B cell (primary cell): ENCODE results near the gene BCL6B. TPM values are rescaled to one million over a fixed set of nuclear protein-coding genes. Genes with fewer than 3 reads are reported as not detected.
A peak's percentile ranks its signal among the peaks of the same experiment; 100 is the strongest.

Experiments used
- ATAC-seq: fragments of 200-7000 bp; cut with Tn5 transposase; one replicate; pipeline ENCODE4 v1.10.0; 2021; ENCODE audit warnings: low read depth, mild to moderate bottlenecking, moderate number of reproducible peaks, moderate library complexity
- CTCF ChIA-PET: fragments of 350-600 bp; sonication (Branson Sonifier 250); formaldehyde crosslinking; loops from one replicate; lab custom pipeline; 2021; ENCODE audit warnings: antibody characterized with exemption, inconsistent platforms; lab: Charles Lee
- POLR2A ChIA-PET: fragments of 350-600 bp; sonication (Branson Sonifier 250); formaldehyde crosslinking; loops from one replicate; lab custom pipeline; 2021; ENCODE audit warnings: antibody characterized with exemption; lab: Charles Lee
- DNase-seq: peaks from one replicate; pipeline ENCODE4 v3.0.0; 2013
- H2AFZ ChIP-seq: 2 replicates; pipeline ENCODE4 v1.6.1; 2012; ENCODE audit warnings: mild to moderate bottlenecking, low read depth, low read length; ENCODE audit not compliant: insufficient read depth, poor library complexity, severe bottlenecking
- H3K27ac ChIP-seq, 2 donors: 1 replicate in 1 of 2; 2 replicates in 1 of 2; pipeline ENCODE4 v1.5.1; 2012 to 2013; ENCODE audit warnings: low read length in 2 of 2, mild to moderate bottlenecking in 2 of 2, moderate library complexity in 1 of 2
- H3K27me3 ChIP-seq, 4 experiments: fragments of 200-600 bp in 1 of 4; sonication (generic) in 1 of 4; replicated peaks in 1 of 4; 1 replicate in 2 of 4; 2 replicates in 2 of 4; pipeline versions ENCODE4 v1.6.1 to v1.7.0; 2013 to 2016; ENCODE audit warnings: low read length in 3 of 4, mild to moderate bottlenecking in 2 of 4, mixed read lengths in 1 of 4, moderate library complexity in 1 of 4; ENCODE audit not compliant: insufficient read depth in 4 of 4, control insufficient read depth in 3 of 4; ENCODE audit errors: control extremely low read depth in 1 of 4
- H3K36me3 ChIP-seq, 2 experiments: replicated peaks in 1 of 2; 1 replicate in 1 of 2; 2 replicates in 1 of 2; pipeline versions ENCODE4 v1.6.1 to v1.7.1; 2013; ENCODE audit warnings: low read length in 1 of 2; ENCODE audit not compliant: insufficient read depth in 2 of 2, control insufficient read depth in 1 of 2; ENCODE audit errors: control extremely low read depth in 1 of 2, extremely low read depth in 1 of 2
- H3K4me1 ChIP-seq, 2 donors: fragments of 200-600 bp in 1 of 2; sonication (generic) in 1 of 2; 1 replicate in 1 of 2; 2 replicates in 1 of 2; pipeline versions ENCODE4 v1.5.1 to v1.6.1; 2013 to 2017; ENCODE audit warnings: low read length in 2 of 2; ENCODE audit not compliant: control insufficient read depth in 2 of 2, insufficient read depth in 2 of 2
- H3K4me2 ChIP-seq: replicated peaks from 2 replicates; pipeline ENCODE3; 2012; ENCODE audit warnings: mild to moderate bottlenecking, low read depth, low read length; ENCODE audit not compliant: poor library complexity, severe bottlenecking
- H3K4me3 ChIP-seq, 5 experiments: fragments of 200-600 bp in 1 of 5; sonication (generic) in 1 of 5; 1 replicate in 3 of 5; 2 replicates in 2 of 5; pipeline versions ENCODE4 v1.5.1 to v1.7.0; 2011 to 2016; ENCODE audit warnings: low read length in 4 of 5, mild to moderate bottlenecking in 4 of 5, low read depth in 2 of 5, control low read depth in 1 of 5, moderate library complexity in 1 of 5; ENCODE audit not compliant: insufficient read depth in 1 of 5; ENCODE audit errors: control extremely low read depth in 1 of 5, extremely low read depth in 1 of 5
- H3K79me2 ChIP-seq: fragments of 200-600 bp; sonication (generic); one replicate; pipeline ENCODE4 v1.6.0; 2016; ENCODE audit warnings: low read length; ENCODE audit not compliant: control insufficient read depth, insufficient read depth
- H3K9ac ChIP-seq: fragments of 200-600 bp; sonication (generic); 2 replicates; pipeline ENCODE4 v1.6.1; 2017; ENCODE audit warnings: mild to moderate bottlenecking, low read length, moderate library complexity
- H3K9me3 ChIP-seq, 3 donors: one replicate each; pipeline versions ENCODE4 v1.6.1 to v1.7.1; 2013; ENCODE audit warnings: low read length in 2 of 3; ENCODE audit not compliant: control insufficient read depth in 2 of 3, insufficient read depth in 1 of 3; ENCODE audit errors: control extremely low read depth in 1 of 3
- H4K20me1 ChIP-seq: 2 replicates; pipeline ENCODE4 v1.6.0; 2012; ENCODE audit warnings: mild to moderate bottlenecking, low read length; ENCODE audit not compliant: insufficient read depth, control insufficient read depth, poor library complexity, severe bottlenecking
- H3K27ac Mint-ChIP-seq: one replicate; pipeline ENCODE4 v1.8.0; 2021; ENCODE audit warnings: mixed read lengths
- H3K27me3 Mint-ChIP-seq: one replicate; pipeline ENCODE4 v1.8.0; 2021; ENCODE audit warnings: mixed read lengths
- H3K4me1 Mint-ChIP-seq: one replicate; pipeline ENCODE4 v1.8.0; 2021; ENCODE audit warnings: mixed read lengths
- H3K4me3 Mint-ChIP-seq: one replicate; pipeline ENCODE4 v1.8.0; 2021; ENCODE audit warnings: mixed read lengths
- H3K9me3 Mint-ChIP-seq: one replicate; pipeline ENCODE4 v1.8.0; 2022; ENCODE audit warnings: mixed read lengths; ENCODE audit not compliant: insufficient read depth
- EZH2 ChIP-seq: IDR thresholded peaks from 2 replicates; pipeline ENCODE4 v1.6.1; 2012; ENCODE audit warnings: borderline replicate concordance, low read depth, mild to moderate bottlenecking, moderate library complexity, low read length; ENCODE audit not compliant: insufficient read depth, poor library complexity, severe bottlenecking
- WGBS: methylation state at CpG from one replicate; pipeline ENCODE4 v1.1.5; 2013; ENCODE audit warnings: missing lambda C conversion rate; ENCODE audit not compliant: insufficient coverage; 5-methylcytosine and 5-hydroxymethylcytosine counted together
- intact Hi-C: fragments of 100-400 bp; cut with micrococcal nuclease; formaldehyde crosslinking; loops from one replicate; pipeline ENCODE4 v1.10.0; 2022
- polyA plus RNA-seq: library from polyadenylated mRNA; depleted of rRNA; stranded (reverse); fragments of >200 nt; gene quantifications from 2 replicates; pipeline ENCODE4 v1.2.3, GENCODE V29; 2012
- total RNA-seq, 2 donors: library from RNA; stranded (reverse); fragments of 120-200 nt in 1 of 2; gene quantifications; 1 replicate in 1 of 2; 2 replicates in 1 of 2; pipeline versions ENCODE4 v1.2.3 to v1.2.4, GENCODE V29; 2013 to 2022
- TF ChIP-seq, protein P1 (sequence below): fragments of 200-600 bp; IDR thresholded peaks from one replicate; pipeline ENCODE4 v1.8.0; 2022; ENCODE audit warnings: antibody characterized with exemption, mild to moderate bottlenecking

Gene BCL6B
- total and polyA plus RNA-seq, 2 donors (not counting 1 experiment from before 2014, with no cell fraction given), result 0.25 to 0.34 TPM

DNA sequence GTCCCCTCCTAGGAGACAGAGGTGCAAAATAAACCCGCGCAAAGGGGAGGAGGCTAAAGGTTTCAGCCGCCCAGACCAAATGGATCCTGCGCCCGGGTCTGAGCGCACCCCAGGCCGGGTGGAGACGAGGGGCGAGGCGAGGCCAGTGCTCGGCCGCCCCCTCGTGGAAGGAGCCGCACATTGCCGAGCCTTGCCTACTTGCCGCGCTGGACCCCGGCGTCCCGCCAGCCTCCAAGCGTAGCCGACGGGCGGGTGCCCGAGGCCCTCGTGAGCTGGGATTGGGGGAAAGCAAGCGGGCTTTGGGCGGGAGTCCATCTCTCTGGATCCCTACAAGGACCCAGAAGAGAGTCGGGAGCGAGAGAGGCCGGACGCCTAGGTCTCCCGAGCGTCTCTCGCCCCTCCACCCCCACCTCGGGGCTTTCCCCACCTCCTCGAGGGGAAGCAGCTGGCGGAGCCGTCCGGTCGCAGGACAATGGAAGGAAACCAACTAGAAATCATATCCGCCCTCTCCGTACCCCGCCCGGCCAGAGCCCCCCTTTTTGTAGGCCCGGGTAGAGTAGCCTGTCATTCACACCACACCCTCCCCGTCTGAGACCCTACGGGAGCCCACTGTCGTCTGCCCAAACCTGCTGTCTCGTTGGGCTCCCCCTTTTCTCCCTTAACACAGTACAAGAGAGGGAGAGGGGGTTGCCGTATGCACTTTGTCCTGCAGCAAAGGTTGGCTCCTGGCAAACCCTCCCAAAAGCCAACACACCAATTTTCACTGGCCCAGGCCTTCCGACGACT lies 664 bp upstream of the BCL6B start:
- whole genome bisulfite sequencing, result under 1% methylated on average over 49 of the region's 53 CpGs
- no peaks in the 10 kb centered on the region for H3K79me2 ChIP-seq
- no peaks in the 10 kb centered on the region for H3K27me3 ChIP-seq
- peak; percentile 82 for ATAC-seq
- peak; percentile 92 for DNase-seq
- TF ChIP-seq EZH2, result no peak
- TF ChIP-seq, protein P1, sequence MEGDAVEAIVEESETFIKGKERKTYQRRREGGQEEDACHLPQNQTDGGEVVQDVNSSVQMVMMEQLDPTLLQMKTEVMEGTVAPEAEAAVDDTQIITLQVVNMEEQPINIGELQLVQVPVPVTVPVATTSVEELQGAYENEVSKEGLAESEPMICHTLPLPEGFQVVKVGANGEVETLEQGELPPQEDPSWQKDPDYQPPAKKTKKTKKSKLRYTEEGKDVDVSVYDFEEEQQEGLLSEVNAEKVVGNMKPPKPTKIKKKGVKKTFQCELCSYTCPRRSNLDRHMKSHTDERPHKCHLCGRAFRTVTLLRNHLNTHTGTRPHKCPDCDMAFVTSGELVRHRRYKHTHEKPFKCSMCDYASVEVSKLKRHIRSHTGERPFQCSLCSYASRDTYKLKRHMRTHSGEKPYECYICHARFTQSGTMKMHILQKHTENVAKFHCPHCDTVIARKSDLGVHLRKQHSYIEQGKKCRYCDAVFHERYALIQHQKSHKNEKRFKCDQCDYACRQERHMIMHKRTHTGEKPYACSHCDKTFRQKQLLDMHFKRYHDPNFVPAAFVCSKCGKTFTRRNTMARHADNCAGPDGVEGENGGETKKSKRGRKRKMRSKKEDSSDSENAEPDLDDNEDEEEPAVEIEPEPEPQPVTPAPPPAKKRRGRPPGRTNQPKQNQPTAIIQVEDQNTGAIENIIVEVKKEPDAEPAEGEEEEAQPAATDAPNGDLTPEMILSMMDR, result peak; percentile 98
- Mint-ChIP-seq H3K4me3 (peak overlapping the region; percentile 82), H3K4me1 (peaks cover 28% of the 10 kb centered on the region), H3K27ac (peak overlapping the region; percentile 92), H3K9me3 (no peaks in the 10 kb centered on the region), H3K27me3 (no peaks in the 10 kb centered on the region)
- H3K4me2 ChIP-seq, result peak overlapping the region; percentile 83
- H3K9ac ChIP-seq, result peak overlapping the region; percentile 62
- peak overlapping the region; percentile 73 to 80 for H3K27ac ChIP-seq
- POLR2A ChIA-PET, result interaction anchor here (0.5 to 2.3 kb wide), 5 partner anchors 9 to 194 kb away, joined by 4 to 15 read pairs (median 9); partner anchors contain the start of genes RNASEK, SLC16A11 and SLC16A13
- peaks cover 21 to 27% of the 10 kb centered on the region in 2 donors for H3K4me1 ChIP-seq
- intact Hi-C loops, result loop anchor here (1.0 kb wide), 3 partner anchors 8 to 109 kb away; a partner anchor contains a TSS
- no peaks in the 10 kb centered on the region for H4K20me1 ChIP-seq
- peaks cover 0 to 3% of the 10 kb centered on the region in 2 experiments for H3K36me3 ChIP-seq
- peaks cover 0 to 17% (median 0%) of the 10 kb centered on the region in 3 donors for H3K9me3 ChIP-seq
- CTCF ChIA-PET, result interaction anchor here (0.8 to 7.2 kb wide), 18 partner anchors 8 to 179 kb away, joined by 3 to 84 read pairs (median 8); partner anchors contain the start of genes RNASEK, SLC16A11 and SLC16A13
- peak overlapping the region; percentile 80 for H2AFZ ChIP-seq
- peak overlapping the region in 4 of 5 experiments; percentile 44 to 71 (median 62) for H3K4me3 ChIP-seq
